ENCODE data around the gene KCNQ2. TPM values are rescaled to one million over a fixed set of nuclear protein-coding genes. Genes with fewer than 3 reads are reported as not detected.

Gene KCNQ2
- total and polyA plus RNA-seq, 10 of the 15 experiments (the other 5 are each of a cell fraction or from before 2014, with no cell fraction given): 0.06 to 0.49 (median 0.26) TPM; not detected in 7

GRCh38 chr20:63508072-63508768 lies 35.8 kb upstream of the KCNQ2 start:
- ChIA-PET CTCF (no interaction called here), RAD21 (ENCODE audit: unreplicated experiment) (no interaction called here)

More at GRCh38 chr20:63508072-63508768, 35.8 kb upstream of the KCNQ2 start:
- Histone ChIP-seq H3K4me1 (ENCODE audit: control insufficient read depth, insufficient read depth, low read length) (no peaks in the 10 kb centered on the region), H3K27me3 (replicated peaks in 1 of 2; ENCODE audit: control insufficient read depth in 2 of 2, insufficient read depth in 2 of 2, low read length in 1 of 2) (no peaks in the 10 kb centered on the region; a peak in 1 of 4 replicates), H3K9me3 (replicated peaks; ENCODE audit: control insufficient read depth, insufficient read depth, low read length) (peaks cover 2% of the 10 kb centered on the region; the same call in 1 of the 3 replicates), H3K27ac (ENCODE audit: control insufficient read depth, insufficient read depth) (no peak overlapping the region), H3K4me3 (no peak overlapping the region), H3K36me3 (ENCODE audit: control insufficient read depth in 2 of 2, insufficient read depth in 2 of 2, low read length in 1 of 2) (no peaks in the 10 kb centered on the region), H3K4me2 (ENCODE audit: control insufficient read depth, insufficient read depth) (no peak overlapping the region), H4K20me1 (ENCODE audit: control insufficient read depth, insufficient read depth) (no peaks in the 10 kb centered on the region), H3K79me2 (ENCODE audit: control insufficient read depth, insufficient read depth, low read length) (no peaks in the 10 kb centered on the region), H3K9ac (ENCODE audit: control insufficient read depth, insufficient read depth, low read length) (no peak overlapping the region), H2AFZ (ENCODE audit: control insufficient read depth, low read depth, low read length) (no peak overlapping the region)
- DNase-seq (ENCODE audit: low read depth, low spot score): no peak
- 60% methylated on average over 33 of the region's 33 CpGs for WGBS (ENCODE audit: insufficient coverage, insufficient replicate concordance, low lambda C conversion rate, missing lambda C conversion rate)
- BruUV-seq (replicated peaks): no TSS peak
- SMC1A ChIA-PET (ENCODE audit: uncharacterized antibody, unreplicated experiment): no interaction called here
- in situ Hi-C loops (cut with MboI) (no loop called here), intact Hi-C loops (cut with micrococcal nuclease; ENCODE audit: unreplicated experiment) (no loop called here)
- POLR2A ChIA-PET: no interaction called here
- no peak for FAIRE-seq
- ATAC-seq: no peak
- TF ChIP-seq PML (IDR thresholded peaks at IDR 0.05; ENCODE audit: low read length) (no peak), NFIC (IDR thresholded peaks at IDR 0.05; ENCODE audit: low read depth, low read length) (no peak), FOXK2 (IDR thresholded peaks at IDR 0.05) (no peak), ATF2 (IDR thresholded peaks at IDR 0.05; ENCODE audit: low read length) (no peak), STAT3 (IDR thresholded peaks at IDR 0.05; ENCODE audit: low read depth, low read length) (no peak), POLR2A (IDR thresholded peaks at IDR 0.05; ENCODE audit: low read depth, low read length) (no peak), MAX (IDR thresholded peaks at IDR 0.05; ENCODE audit: low read depth, low read length) (no peak), NFYB (IDR thresholded peaks at IDR 0.05; ENCODE audit: insufficient read depth, low read depth, low read length) (no peak), ZNF687 (IDR thresholded peaks at IDR 0.05) (no peak), BRCA1 (IDR thresholded peaks at IDR 0.05; ENCODE audit: low read depth, low read length) (no peak), PBX3 (IDR thresholded peaks at IDR 0.05; ENCODE audit: insufficient replicate concordance, low read depth, low read length) (no peak), BMI1 (IDR thresholded peaks at IDR 0.05; ENCODE audit: borderline replicate concordance) (no peak)
